ENCODE measurements around the gene CDK6. TPM values are rescaled to one million over a fixed set of nuclear protein-coding genes. Genes with fewer than 3 reads are reported as not detected.
"Not testable (repeated sequence)": the region's sequence is repeated elsewhere in the genome, so short reads cannot be mapped to it uniquely, and the experiment has no call there.

Gene CDK6
- total RNA-seq, 1 experiment from 2014 or later, result 124 TPM

- no TSS peak for BruUV-seq (replicated peaks)
- Mint-ChIP-seq H3K9me3 (ENCODE audit: unreplicated experiment) (peaks cover 7% of the 10 kb centered on the region), H3K4me3 (ENCODE audit: unreplicated experiment) (no peak overlapping the region), H3K4me1 (ENCODE audit: insufficient read depth, unreplicated experiment) (peaks cover 17% of the 10 kb centered on the region), H3K27ac (ENCODE audit: low read depth, unreplicated experiment) (no peak overlapping the region), H3K27me3 (ENCODE audit: insufficient read depth, unreplicated experiment) (no peaks in the 10 kb centered on the region), H3K36me3 (ENCODE audit: insufficient read depth, unreplicated experiment) (no peaks in the 10 kb centered on the region)
- intact Hi-C loops (cut with micrococcal nuclease), result no loop called here
- TF ChIP-seq, protein P1, sequence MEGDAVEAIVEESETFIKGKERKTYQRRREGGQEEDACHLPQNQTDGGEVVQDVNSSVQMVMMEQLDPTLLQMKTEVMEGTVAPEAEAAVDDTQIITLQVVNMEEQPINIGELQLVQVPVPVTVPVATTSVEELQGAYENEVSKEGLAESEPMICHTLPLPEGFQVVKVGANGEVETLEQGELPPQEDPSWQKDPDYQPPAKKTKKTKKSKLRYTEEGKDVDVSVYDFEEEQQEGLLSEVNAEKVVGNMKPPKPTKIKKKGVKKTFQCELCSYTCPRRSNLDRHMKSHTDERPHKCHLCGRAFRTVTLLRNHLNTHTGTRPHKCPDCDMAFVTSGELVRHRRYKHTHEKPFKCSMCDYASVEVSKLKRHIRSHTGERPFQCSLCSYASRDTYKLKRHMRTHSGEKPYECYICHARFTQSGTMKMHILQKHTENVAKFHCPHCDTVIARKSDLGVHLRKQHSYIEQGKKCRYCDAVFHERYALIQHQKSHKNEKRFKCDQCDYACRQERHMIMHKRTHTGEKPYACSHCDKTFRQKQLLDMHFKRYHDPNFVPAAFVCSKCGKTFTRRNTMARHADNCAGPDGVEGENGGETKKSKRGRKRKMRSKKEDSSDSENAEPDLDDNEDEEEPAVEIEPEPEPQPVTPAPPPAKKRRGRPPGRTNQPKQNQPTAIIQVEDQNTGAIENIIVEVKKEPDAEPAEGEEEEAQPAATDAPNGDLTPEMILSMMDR (IDR thresholded peaks at IDR 0.05; ENCODE audit: unreplicated experiment), result no peak
- peak; percentile 43 for DNase-seq (ENCODE audit: unreplicated experiment)
- CTCF ChIA-PET, result no interaction called here
- POLR2A ChIA-PET, result interaction anchor here (1.0 kb wide), 1 partner anchor 18 kb away, joined by 3 read pairs; no protein-coding TSS in a partner anchor
Observed at GRCh38 chr7:92872701-92873100, 36.3 kb upstream of the CDK6 start.

- TF ChIP-seq, protein P1 (IDR thresholded peaks at IDR 0.05; ENCODE audit: unreplicated experiment), result no peak
- peaks cover 17% of the 10 kb centered on the region for H3K9me3 Mint-ChIP-seq (ENCODE audit: unreplicated experiment)
- no peak overlapping the region for H3K4me3 Mint-ChIP-seq (ENCODE audit: unreplicated experiment)
- DNase-seq (ENCODE audit: unreplicated experiment), result no peak
- no peak overlapping the region for H3K27ac Mint-ChIP-seq (ENCODE audit: low read depth, unreplicated experiment)
- no peaks in the 10 kb centered on the region for H3K36me3 Mint-ChIP-seq (ENCODE audit: insufficient read depth, unreplicated experiment)
- intact Hi-C loops (cut with micrococcal nuclease), result no loop called here
- ChIA-PET CTCF (no interaction called here), POLR2A (no interaction called here)
- H3K27me3 Mint-ChIP-seq (ENCODE audit: insufficient read depth, unreplicated experiment), result no peaks in the 10 kb centered on the region
- peaks cover 9% of the 10 kb centered on the region for H3K4me1 Mint-ChIP-seq (ENCODE audit: insufficient read depth, unreplicated experiment)
- no TSS peak for BruUV-seq (replicated peaks)
Observed at GRCh38 chr7:92868683-92869293, 32.4 kb upstream of the CDK6 start.

GRCh38 chr7:92864169-92864568, 27.8 kb upstream of the CDK6 start:
- DNase-seq (ENCODE audit: unreplicated experiment), result peak; percentile 23
- POLR2A ChIA-PET, result not testable (repeated sequence)
- CTCF ChIA-PET, result interaction anchor here (0.7 to 1.3 kb wide), 3 partner anchors 16 to 329 kb away, joined by 3 read pairs; no protein-coding TSS in a partner anchor

DNA sequence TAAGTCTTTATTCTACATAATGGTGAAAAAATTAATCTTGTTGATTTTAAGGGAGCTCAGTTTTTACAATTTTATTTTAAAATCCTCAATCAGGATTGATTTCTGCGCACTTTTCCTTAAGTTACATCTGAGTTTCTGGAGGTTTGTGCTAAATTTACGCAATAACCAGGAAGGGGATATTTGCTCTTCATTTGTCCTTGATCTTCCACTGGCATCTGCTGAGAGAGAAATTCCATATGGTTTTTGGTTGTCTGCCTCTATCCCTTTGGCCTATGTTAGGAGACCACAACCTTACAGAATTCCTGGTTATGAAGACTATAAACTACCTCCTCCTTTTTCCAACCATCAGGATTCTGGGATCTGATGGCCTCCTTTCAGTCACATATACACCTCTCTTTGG, 20.1 kb upstream of the CDK6 start:
- Mint-ChIP-seq H3K27me3 (ENCODE audit: insufficient read depth, unreplicated experiment) (no peaks in the 10 kb centered on the region), H3K9me3 (ENCODE audit: unreplicated experiment) (no peaks in the 10 kb centered on the region), H3K36me3 (ENCODE audit: insufficient read depth, unreplicated experiment) (no peaks in the 10 kb centered on the region), H3K4me1 (ENCODE audit: insufficient read depth, unreplicated experiment) (no peaks in the 10 kb centered on the region), H3K4me3 (ENCODE audit: unreplicated experiment) (no peak overlapping the region), H3K27ac (ENCODE audit: low read depth, unreplicated experiment) (no peak overlapping the region)
- intact Hi-C loops (cut with micrococcal nuclease), result loop anchor here (10.0 kb wide), 1 partner anchor 512 kb away; no protein-coding TSS in a partner anchor
- TF ChIP-seq, protein P1 (IDR thresholded peaks at IDR 0.05; ENCODE audit: unreplicated experiment), result no peak
- BruUV-seq (replicated peaks), result no TSS peak
- ChIA-PET POLR2A (no interaction called here), CTCF (interaction anchor here (0.7 kb wide), 1 partner anchor 17 kb away, joined by 3 read pairs; no protein-coding TSS in a partner anchor)
- no peak for DNase-seq (ENCODE audit: unreplicated experiment)

More at GRCh38 chr7:92864169-92864568, 27.8 kb upstream of the CDK6 start:
- H3K4me1 Mint-ChIP-seq (ENCODE audit: insufficient read depth, unreplicated experiment); H3K27ac Mint-ChIP-seq (ENCODE audit: low read depth, unreplicated experiment); intact Hi-C loops (cut with micrococcal nuclease); H3K27me3 Mint-ChIP-seq (ENCODE audit: insufficient read depth, unreplicated experiment); H3K9me3 Mint-ChIP-seq (ENCODE audit: unreplicated experiment); BruUV-seq (replicated peaks); H3K36me3 Mint-ChIP-seq (ENCODE audit: insufficient read depth, unreplicated experiment); H3K4me3 Mint-ChIP-seq (ENCODE audit: unreplicated experiment): not testable (repeated sequence)
